HEK293 (cell line): ENCODE results near the gene PAX9.

Experiments
- GLI2 ChIP-seq: fragments of 450-650 bp; formaldehyde crosslinking; IDR thresholded peaks from 2 replicates; pipeline ENCODE4; 2017; ENCODE audit warnings: missing biosample characterization, missing genetic modification characterization, low read depth, borderline replicate concordance
- GLI4 ChIP-seq: fragments of 450-650 bp; formaldehyde crosslinking; IDR thresholded peaks from 2 replicates; pipeline ENCODE4 v1.5.1; 2016; ENCODE audit warnings: missing biosample characterization, missing genetic modification characterization
- GLIS1 ChIP-seq: fragments of 450-650 bp; formaldehyde crosslinking; IDR thresholded peaks from 2 replicates; pipeline ENCODE4 v1.5.1; 2016; ENCODE audit warnings: missing biosample characterization, missing genetic modification characterization
- KLF7 ChIP-seq: fragments of 450-650 bp; formaldehyde crosslinking; IDR thresholded peaks from 2 replicates; pipeline ENCODE4 v1.5.1; 2016; ENCODE audit warnings: missing biosample characterization, missing genetic modification characterization, borderline replicate concordance
- KLF8 ChIP-seq: fragments of 450-650 bp; formaldehyde crosslinking; IDR thresholded peaks from 2 replicates; pipeline ENCODE4 v1.5.1; 2016; ENCODE audit warnings: missing biosample characterization, missing genetic modification characterization
- ZEB2 ChIP-seq: fragments of 450-650 bp; formaldehyde crosslinking; IDR thresholded peaks from 2 replicates; pipeline ENCODE4 v1.5.1; 2016; ENCODE audit warnings: missing biosample characterization, missing genetic modification characterization
- ZFP3 ChIP-seq: fragments of 450-650 bp; formaldehyde crosslinking; IDR thresholded peaks from 2 replicates; pipeline ENCODE4 v1.5.1; 2016; ENCODE audit warnings: low read depth, missing biosample characterization, missing genetic modification characterization
- ZNF157 ChIP-seq: fragments of 450-650 bp; formaldehyde crosslinking; IDR thresholded peaks from 2 replicates; pipeline ENCODE4 v1.5.1; 2016; ENCODE audit warnings: missing biosample characterization, missing genetic modification characterization
- ZNF19 ChIP-seq: fragments of 450-650 bp; formaldehyde crosslinking; IDR thresholded peaks from 2 replicates; pipeline ENCODE4; 2016; ENCODE audit warnings: missing biosample characterization, missing genetic modification characterization, low read depth
- ZNF280D ChIP-seq: fragments of 450-650 bp; formaldehyde crosslinking; IDR thresholded peaks from 2 replicates; pipeline ENCODE4 v1.5.1; 2016; ENCODE audit warnings: missing biosample characterization, missing genetic modification characterization
- ZNF292 ChIP-seq: fragments of 450-650 bp; formaldehyde crosslinking; IDR thresholded peaks from 2 replicates; pipeline ENCODE4 v1.5.1; 2016; ENCODE audit warnings: low read depth, missing biosample characterization, missing genetic modification characterization, borderline replicate concordance
- ZNF335 ChIP-seq: fragments of 450-650 bp; formaldehyde crosslinking; conservative IDR thresholded peaks from 2 replicates; pipeline ENCODE4 v1.5.1; 2016; ENCODE audit warnings: missing biosample characterization, missing genetic modification characterization
- ZNF350 ChIP-seq: fragments of 450-650 bp; formaldehyde crosslinking; IDR thresholded peaks from 2 replicates; pipeline ENCODE4 v1.5.0; 2017; ENCODE audit warnings: missing biosample characterization, mild to moderate bottlenecking, missing genetic modification characterization
- ZNF354C ChIP-seq: fragments of 450-650 bp; formaldehyde crosslinking; IDR thresholded peaks from 2 replicates; pipeline ENCODE4 v1.5.1; 2016; ENCODE audit warnings: missing biosample characterization, missing genetic modification characterization, low read depth, borderline replicate concordance
- ZNF391 ChIP-seq: fragments of 450-650 bp; formaldehyde crosslinking; IDR thresholded peaks from 2 replicates; pipeline ENCODE4 v1.5.1; 2016; ENCODE audit warnings: low read depth, missing biosample characterization, missing genetic modification characterization, borderline replicate concordance
- ZNF529 ChIP-seq: fragments of 450-650 bp; formaldehyde crosslinking; IDR thresholded peaks from 2 replicates; pipeline ENCODE4 v1.5.1; 2017; ENCODE audit warnings: missing genetic modification characterization, missing biosample characterization; ENCODE audit not compliant: insufficient replicate concordance
- ZSCAN5A ChIP-seq: fragments of 450-650 bp; formaldehyde crosslinking; IDR thresholded peaks from 2 replicates; pipeline ENCODE4 v1.5.1; 2016; ENCODE audit warnings: missing biosample characterization, missing genetic modification characterization
- TF ChIP-seq, protein P1 (sequence below): fragments of 450-650 bp; formaldehyde crosslinking; IDR thresholded peaks from 2 replicates; pipeline ENCODE4 v1.5.1; 2016; ENCODE audit warnings: missing biosample characterization, missing genetic modification characterization
- TF ChIP-seq, protein P2 (sequence below): fragments of 450-650 bp; formaldehyde crosslinking; IDR thresholded peaks from 2 replicates; pipeline ENCODE4 v1.5.1; 2017; ENCODE audit warnings: missing biosample characterization, missing genetic modification characterization
- TF ChIP-seq, protein P3 (sequence below): IDR thresholded peaks from 2 replicates; pipeline ENCODE4 v1.6.1; 2011; ENCODE audit warnings: mild to moderate bottlenecking, low read depth, low read length, borderline replicate concordance
- TF ChIP-seq, protein P4 (sequence below): fragments of 450-650 bp; formaldehyde crosslinking; IDR thresholded peaks from 2 replicates; pipeline ENCODE4 v1.5.1; 2017; ENCODE audit warnings: missing biosample characterization, mild to moderate bottlenecking, missing genetic modification characterization, moderate library complexity
- TF ChIP-seq, protein P5 (sequence below): fragments of 450-650 bp; formaldehyde crosslinking; IDR thresholded peaks from 2 replicates; pipeline ENCODE4 v1.5.1; 2016; ENCODE audit warnings: missing biosample characterization, missing genetic modification characterization, borderline replicate concordance

Gene PAX9

DNA sequence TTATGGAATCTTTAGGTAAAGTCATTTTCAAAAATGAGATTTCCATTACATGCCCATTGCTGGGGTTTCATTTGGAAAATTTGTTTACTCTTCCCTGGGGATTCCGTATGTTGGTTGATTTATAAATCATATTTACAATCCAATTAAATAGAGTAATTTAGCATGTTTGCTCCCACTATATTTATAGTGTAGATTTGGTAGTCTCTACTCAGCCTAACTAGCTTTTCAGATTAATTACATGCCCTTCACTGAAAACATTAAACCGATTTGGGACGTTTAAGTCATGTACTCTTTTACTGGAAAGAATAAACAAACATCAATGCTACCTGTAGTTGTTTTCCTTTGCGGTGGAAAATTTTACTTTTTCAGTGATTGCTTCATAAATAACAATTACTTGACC is 10.4 kb downstream of the PAX9 start (continued):
- no peak for TF ChIP-seq GLI4
- TF ChIP-seq KLF8 = 0 out of 2 replicates have a peak, but pooled peaks have one; percentile 24
- TF ChIP-seq ZNF350 (tag by site-specific recombination) = 0 out of 2 replicates have a peak, but pooled peaks have one; percentile 28
- TF ChIP-seq GLIS1 (tag by site-specific recombination) = peak; percentile 56
- TF ChIP-seq, protein P1, sequence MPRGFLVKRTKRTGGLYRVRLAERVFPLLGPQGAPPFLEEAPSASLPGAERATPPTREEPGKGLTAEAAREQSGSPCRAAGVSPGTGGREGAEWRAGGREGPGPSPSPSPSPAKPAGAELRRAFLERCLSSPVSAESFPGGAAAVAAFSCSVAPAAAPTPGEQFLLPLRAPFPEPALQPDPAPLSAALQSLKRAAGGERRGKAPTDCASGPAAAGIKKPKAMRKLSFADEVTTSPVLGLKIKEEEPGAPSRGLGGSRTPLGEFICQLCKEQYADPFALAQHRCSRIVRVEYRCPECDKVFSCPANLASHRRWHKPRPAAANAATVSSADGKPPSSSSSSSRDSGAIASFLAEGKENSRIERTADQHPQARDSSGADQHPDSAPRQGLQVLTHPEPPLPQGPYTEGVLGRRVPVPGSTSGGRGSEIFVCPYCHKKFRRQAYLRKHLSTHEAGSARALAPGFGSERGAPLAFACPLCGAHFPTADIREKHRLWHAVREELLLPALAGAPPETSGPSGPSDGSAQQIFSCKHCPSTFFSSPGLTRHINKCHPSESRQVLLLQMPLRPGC (tag by site-specific recombination) = no peak
- no peak for TF ChIP-seq ZNF19 (tag by site-specific recombination)
- TF ChIP-seq, protein P2, sequence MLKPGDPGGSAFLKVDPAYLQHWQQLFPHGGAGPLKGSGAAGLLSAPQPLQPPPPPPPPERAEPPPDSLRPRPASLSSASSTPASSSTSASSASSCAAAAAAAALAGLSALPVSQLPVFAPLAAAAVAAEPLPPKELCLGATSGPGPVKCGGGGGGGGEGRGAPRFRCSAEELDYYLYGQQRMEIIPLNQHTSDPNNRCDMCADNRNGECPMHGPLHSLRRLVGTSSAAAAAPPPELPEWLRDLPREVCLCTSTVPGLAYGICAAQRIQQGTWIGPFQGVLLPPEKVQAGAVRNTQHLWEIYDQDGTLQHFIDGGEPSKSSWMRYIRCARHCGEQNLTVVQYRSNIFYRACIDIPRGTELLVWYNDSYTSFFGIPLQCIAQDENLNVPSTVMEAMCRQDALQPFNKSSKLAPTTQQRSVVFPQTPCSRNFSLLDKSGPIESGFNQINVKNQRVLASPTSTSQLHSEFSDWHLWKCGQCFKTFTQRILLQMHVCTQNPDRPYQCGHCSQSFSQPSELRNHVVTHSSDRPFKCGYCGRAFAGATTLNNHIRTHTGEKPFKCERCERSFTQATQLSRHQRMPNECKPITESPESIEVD (tag by site-specific recombination) = peak; percentile 95
- TF ChIP-seq ZNF292 (tag by site-specific recombination) = no peak
- no peak for TF ChIP-seq ZFP3 (tag by site-specific recombination)
- TF ChIP-seq KLF7 (tag by site-specific recombination) = no peak
- TF ChIP-seq ZNF335 (tag by site-specific recombination) = no peak
- TF ChIP-seq, protein P3, sequence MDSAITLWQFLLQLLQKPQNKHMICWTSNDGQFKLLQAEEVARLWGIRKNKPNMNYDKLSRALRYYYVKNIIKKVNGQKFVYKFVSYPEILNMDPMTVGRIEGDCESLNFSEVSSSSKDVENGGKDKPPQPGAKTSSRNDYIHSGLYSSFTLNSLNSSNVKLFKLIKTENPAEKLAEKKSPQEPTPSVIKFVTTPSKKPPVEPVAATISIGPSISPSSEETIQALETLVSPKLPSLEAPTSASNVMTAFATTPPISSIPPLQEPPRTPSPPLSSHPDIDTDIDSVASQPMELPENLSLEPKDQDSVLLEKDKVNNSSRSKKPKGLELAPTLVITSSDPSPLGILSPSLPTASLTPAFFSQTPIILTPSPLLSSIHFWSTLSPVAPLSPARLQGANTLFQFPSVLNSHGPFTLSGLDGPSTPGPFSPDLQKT = no peak
- no peak for TF ChIP-seq ZNF391 (tag by site-specific recombination)
- peak; percentile 71; the same call in 1 of the 2 replicates for TF ChIP-seq GLI2
- no peak for TF ChIP-seq ZSCAN5A (tag by site-specific recombination)
- 0 out of 2 replicates have a peak, but pooled peaks have one; percentile 23 for TF ChIP-seq ZEB2 (tag by site-specific recombination)
- no peak for TF ChIP-seq ZNF280D (tag by site-specific recombination)
- no peak for TF ChIP-seq ZNF529 (tag by site-specific recombination)
- TF ChIP-seq, protein P4, sequence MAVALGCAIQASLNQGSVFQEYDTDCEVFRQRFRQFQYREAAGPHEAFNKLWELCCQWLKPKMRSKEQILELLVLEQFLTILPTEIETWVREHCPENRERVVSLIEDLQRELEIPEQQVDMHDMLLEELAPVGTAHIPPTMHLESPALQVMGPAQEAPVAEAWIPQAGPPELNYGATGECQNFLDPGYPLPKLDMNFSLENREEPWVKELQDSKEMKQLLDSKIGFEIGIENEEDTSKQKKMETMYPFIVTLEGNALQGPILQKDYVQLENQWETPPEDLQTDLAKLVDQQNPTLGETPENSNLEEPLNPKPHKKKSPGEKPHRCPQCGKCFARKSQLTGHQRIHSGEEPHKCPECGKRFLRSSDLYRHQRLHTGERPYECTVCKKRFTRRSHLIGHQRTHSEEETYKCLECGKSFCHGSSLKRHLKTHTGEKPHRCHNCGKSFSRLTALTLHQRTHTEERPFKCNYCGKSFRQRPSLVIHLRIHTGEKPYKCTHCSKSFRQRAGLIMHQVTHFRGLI (tag by site-specific recombination) = no peak
- no peak for TF ChIP-seq ZNF157 (tag by site-specific recombination)
- TF ChIP-seq ZNF354C = no peak
- TF ChIP-seq, protein P5, sequence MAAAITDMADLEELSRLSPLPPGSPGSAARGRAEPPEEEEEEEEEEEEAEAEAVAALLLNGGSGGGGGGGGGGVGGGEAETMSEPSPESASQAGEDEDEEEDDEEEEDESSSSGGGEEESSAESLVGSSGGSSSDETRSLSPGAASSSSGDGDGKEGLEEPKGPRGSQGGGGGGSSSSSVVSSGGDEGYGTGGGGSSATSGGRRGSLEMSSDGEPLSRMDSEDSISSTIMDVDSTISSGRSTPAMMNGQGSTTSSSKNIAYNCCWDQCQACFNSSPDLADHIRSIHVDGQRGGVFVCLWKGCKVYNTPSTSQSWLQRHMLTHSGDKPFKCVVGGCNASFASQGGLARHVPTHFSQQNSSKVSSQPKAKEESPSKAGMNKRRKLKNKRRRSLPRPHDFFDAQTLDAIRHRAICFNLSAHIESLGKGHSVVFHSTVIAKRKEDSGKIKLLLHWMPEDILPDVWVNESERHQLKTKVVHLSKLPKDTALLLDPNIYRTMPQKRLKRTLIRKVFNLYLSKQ = no peak
